Natural killer cell (primary cell): Measurements from ENCODE around the gene ADPRM. TPM values are rescaled to one million over a fixed set of nuclear protein-coding genes. Genes with fewer than 3 reads are reported as not detected.

ENCODE experiments used
- ATAC-seq, 3 donors: fragments of 150-1000 bp in 2 of 3; fragments of 200-7000 bp in 1 of 3; cut with Tn5 transposase; 1 replicate in 1 of 3; 2 replicates in 2 of 3; pipeline ENCODE4 v1.10.0; 2021; ENCODE audit warnings: mild to moderate bottlenecking in 2 of 3, moderate library complexity in 2 of 3
- DNase-seq, 2 donors: peaks; one replicate each; pipeline versions ENCODE4 v3.0.0 to v3.0.0-alpha.2; 2013 to 2021; ENCODE audit warnings: mixed read lengths in 1 of 2
- H3K27ac ChIP-seq: one replicate; pipeline ENCODE4 v1.5.1; 2013; ENCODE audit warnings: mild to moderate bottlenecking, low read length
- H3K27me3 ChIP-seq: one replicate; pipeline ENCODE4 v1.6.1; 2013; ENCODE audit warnings: low read length; ENCODE audit not compliant: control insufficient read depth, insufficient read depth
- H3K36me3 ChIP-seq: one replicate; pipeline ENCODE4 v1.6.1; 2013; ENCODE audit warnings: low read length; ENCODE audit not compliant: control insufficient read depth, insufficient read depth
- H3K4me1 ChIP-seq: one replicate; pipeline ENCODE4 v1.6.1; 2013; ENCODE audit warnings: low read length; ENCODE audit not compliant: control insufficient read depth, insufficient read depth
- H3K4me3 ChIP-seq: one replicate; pipeline ENCODE4 v1.5.1; 2013; ENCODE audit warnings: low read length
- H3K9me3 ChIP-seq: one replicate; pipeline ENCODE4 v1.6.1; 2013; ENCODE audit warnings: low read length; ENCODE audit not compliant: control insufficient read depth, insufficient read depth
- H3K27ac Mint-ChIP-seq, 2 donors: one replicate each; pipeline ENCODE4 v1.8.0; 2022; ENCODE audit warnings: mild to moderate bottlenecking in 2 of 2, mixed read lengths in 2 of 2, moderate library complexity in 1 of 2
- H3K27me3 Mint-ChIP-seq, 2 donors: one replicate each; pipeline ENCODE4 v1.8.0; 2022; ENCODE audit warnings: low read depth in 2 of 2, mixed read lengths in 2 of 2
- H3K36me3 Mint-ChIP-seq: one replicate; pipeline ENCODE4 v1.8.0; 2022; ENCODE audit warnings: mixed read lengths
- H3K4me1 Mint-ChIP-seq, 2 donors: one replicate each; pipeline ENCODE4 v1.8.0; 2022; ENCODE audit warnings: mixed read lengths in 2 of 2
- H3K4me3 Mint-ChIP-seq: one replicate; pipeline ENCODE4 v1.8.0; 2022; ENCODE audit warnings: mild to moderate bottlenecking, moderate library complexity, mixed read lengths
- H3K9me3 Mint-ChIP-seq, 2 donors: one replicate each; pipeline ENCODE4 v1.8.0; 2022; ENCODE audit warnings: mixed read lengths in 2 of 2
- WGBS: methylation state at CpG from one replicate; pipeline ENCODE4 v1.1.7; 2013; ENCODE audit warnings: missing lambda C conversion rate; ENCODE audit not compliant: insufficient coverage; 5-methylcytosine and 5-hydroxymethylcytosine counted together
- intact Hi-C: fragments of 100-400 bp; cut with micrococcal nuclease; formaldehyde crosslinking; loops from one replicate; pipeline ENCODE4 v1.14.2; 2022
- total RNA-seq, 4 donors: library from RNA; stranded (reverse); fragments of 120-200 nt in 1 of 4; gene quantifications; one replicate each; pipeline versions ENCODE4 v1.2.3 to v1.2.4, GENCODE V29; 2013 to 2022
- TF ChIP-seq, protein P1 (sequence below): fragments of 200-600 bp; IDR thresholded peaks from one replicate; pipeline ENCODE4 v1.8.0; 2022; ENCODE audit warnings: antibody characterized with exemption

Gene ADPRM
- total RNA-seq, 3 donors from 2014 or later (not counting 1 experiment from before 2014, with no cell fraction given) = 9.5 to 10.7 (median 9.5) TPM

GRCh38 chr17:10745231-10745630, 47.8 kb downstream of the ADPRM start:
- Histone ChIP-seq H3K27ac (no peak overlapping the region), H3K27me3 (no peaks in the 10 kb centered on the region), H3K9me3 (no peaks in the 10 kb centered on the region), H3K36me3 (no peaks in the 10 kb centered on the region), H3K4me1 (no peaks in the 10 kb centered on the region), H3K4me3 (no peak overlapping the region)
- Mint-ChIP-seq H3K4me1 (peaks cover 0 to 5% of the 10 kb centered on the region in 2 donors), H3K4me3 (no peak overlapping the region), H3K9me3 (no peaks in the 10 kb centered on the region), H3K27me3 (peaks cover 0 to 8% of the 10 kb centered on the region in 2 donors), H3K27ac (no peak overlapping the region), H3K36me3 (no peaks in the 10 kb centered on the region)
- ATAC-seq (no peak), DNase-seq (no peak)
- WGBS = 89% methylated on average over 4 of the region's 6 CpGs
- TF ChIP-seq, protein P1, sequence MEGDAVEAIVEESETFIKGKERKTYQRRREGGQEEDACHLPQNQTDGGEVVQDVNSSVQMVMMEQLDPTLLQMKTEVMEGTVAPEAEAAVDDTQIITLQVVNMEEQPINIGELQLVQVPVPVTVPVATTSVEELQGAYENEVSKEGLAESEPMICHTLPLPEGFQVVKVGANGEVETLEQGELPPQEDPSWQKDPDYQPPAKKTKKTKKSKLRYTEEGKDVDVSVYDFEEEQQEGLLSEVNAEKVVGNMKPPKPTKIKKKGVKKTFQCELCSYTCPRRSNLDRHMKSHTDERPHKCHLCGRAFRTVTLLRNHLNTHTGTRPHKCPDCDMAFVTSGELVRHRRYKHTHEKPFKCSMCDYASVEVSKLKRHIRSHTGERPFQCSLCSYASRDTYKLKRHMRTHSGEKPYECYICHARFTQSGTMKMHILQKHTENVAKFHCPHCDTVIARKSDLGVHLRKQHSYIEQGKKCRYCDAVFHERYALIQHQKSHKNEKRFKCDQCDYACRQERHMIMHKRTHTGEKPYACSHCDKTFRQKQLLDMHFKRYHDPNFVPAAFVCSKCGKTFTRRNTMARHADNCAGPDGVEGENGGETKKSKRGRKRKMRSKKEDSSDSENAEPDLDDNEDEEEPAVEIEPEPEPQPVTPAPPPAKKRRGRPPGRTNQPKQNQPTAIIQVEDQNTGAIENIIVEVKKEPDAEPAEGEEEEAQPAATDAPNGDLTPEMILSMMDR = no peak
- intact Hi-C loops = no loop called here

GRCh38 chr17:10748531-10749181, 51.3 kb downstream of the ADPRM start:
- H3K36me3 Mint-ChIP-seq = no peaks in the 10 kb centered on the region
- TF ChIP-seq, protein P1 = no peak
- no peaks in the 10 kb centered on the region for H3K9me3 Mint-ChIP-seq
- Histone ChIP-seq H3K27me3 (no peaks in the 10 kb centered on the region), H3K27ac (no peak overlapping the region), H3K4me1 (no peaks in the 10 kb centered on the region), H3K4me3 (no peak overlapping the region), H3K36me3 (no peaks in the 10 kb centered on the region), H3K9me3 (no peaks in the 10 kb centered on the region)
- no peak for DNase-seq
- no peak overlapping the region for H3K27ac Mint-ChIP-seq
- peaks cover 0 to 4% of the 10 kb centered on the region in 2 donors for H3K27me3 Mint-ChIP-seq
- no peak for ATAC-seq
- intact Hi-C loops = no loop called here
- 73% methylated on average over 9 of the region's 9 CpGs for WGBS
- H3K4me3 Mint-ChIP-seq = no peak overlapping the region
- peaks cover 0 to 5% of the 10 kb centered on the region in 2 donors for H3K4me1 Mint-ChIP-seq

DNA sequence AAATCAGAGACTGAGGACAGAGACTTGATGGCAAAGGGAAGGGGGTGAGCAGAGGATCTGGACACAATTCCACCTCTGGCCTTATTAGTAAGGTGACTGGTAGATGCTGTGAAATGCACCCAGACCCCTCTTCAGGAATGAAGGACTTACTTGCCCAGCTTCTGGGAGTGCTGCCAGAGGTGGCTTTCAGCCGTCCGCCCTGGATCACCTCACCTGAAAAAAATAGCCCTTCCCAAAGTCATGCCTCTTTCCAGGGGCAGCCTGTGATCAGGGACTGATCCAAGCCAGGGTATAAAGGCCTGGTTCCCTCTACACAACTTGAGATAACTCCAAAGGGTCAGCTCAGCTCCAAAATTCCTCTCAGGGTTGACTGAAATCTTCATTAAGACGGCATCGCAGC, 52.8 kb downstream of the ADPRM start:
- Histone ChIP-seq H3K36me3 (no peaks in the 10 kb centered on the region), H3K4me3 (no peak overlapping the region), H3K27me3 (no peaks in the 10 kb centered on the region), H3K27ac (no peak overlapping the region), H3K4me1 (no peaks in the 10 kb centered on the region), H3K9me3 (no peaks in the 10 kb centered on the region)
- Mint-ChIP-seq H3K27ac (no peak overlapping the region), H3K4me3 (no peak overlapping the region), H3K36me3 (no peaks in the 10 kb centered on the region), H3K27me3 (peaks cover 0 to 4% of the 10 kb centered on the region in 2 donors), H3K9me3 (no peaks in the 10 kb centered on the region), H3K4me1 (no peaks in the 10 kb centered on the region)
- intact Hi-C loops = no loop called here
- TF ChIP-seq, protein P1 = no peak
- WGBS = 95% methylated on average over 4 of the region's 4 CpGs
- no peak for ATAC-seq
- DNase-seq = no peak

DNA sequence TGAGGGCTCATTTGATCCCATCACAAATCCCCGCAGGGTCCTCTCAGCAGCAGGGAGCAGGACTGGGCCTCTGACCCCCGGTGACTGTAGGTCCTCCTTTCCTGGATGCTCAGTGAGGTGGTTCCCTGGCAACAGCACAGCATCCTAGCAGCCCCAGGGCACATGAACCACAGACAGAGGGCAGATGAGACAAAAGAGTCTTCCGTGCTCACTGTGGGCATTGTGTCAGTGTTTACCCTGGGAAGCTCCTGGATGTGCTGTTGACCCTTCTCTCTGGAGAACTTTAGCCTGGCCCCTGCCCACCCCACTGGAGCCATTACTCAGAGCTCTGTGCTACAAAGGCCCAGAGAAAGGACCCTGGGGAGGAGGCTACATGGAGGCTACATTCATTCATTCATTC, 54.2 kb downstream of the ADPRM start:
- no peak for DNase-seq
- intact Hi-C loops = no loop called here
- H3K27me3 Mint-ChIP-seq = peaks cover 0 to 4% of the 10 kb centered on the region in 2 donors

More for the DNA sequence above, 54.2 kb downstream of the ADPRM start:
- H3K27me3 ChIP-seq = no peaks in the 10 kb centered on the region
- Mint-ChIP-seq H3K9me3 (no peaks in the 10 kb centered on the region), H3K27ac (no peak overlapping the region), H3K4me1 (no peaks in the 10 kb centered on the region), H3K36me3 (no peaks in the 10 kb centered on the region), H3K4me3 (no peak overlapping the region)
- TF ChIP-seq, protein P1 = no peak
- no peak overlapping the region for H3K4me3 ChIP-seq
- H3K27ac ChIP-seq = no peak overlapping the region
- WGBS = 88% methylated on average over 3 of the region's 3 CpGs
- no peaks in the 10 kb centered on the region for H3K9me3 ChIP-seq
- no peaks in the 10 kb centered on the region for H3K4me1 ChIP-seq
- ATAC-seq = no peak
- H3K36me3 ChIP-seq = no peaks in the 10 kb centered on the region
